22Rv1 (cell line): ENCODE results near the gene CCM2.

Experiments used
- ZFX ChIP-seq: fragments of 450-650 bp; IDR thresholded peaks from 2 replicates; pipeline ENCODE4 v1.6.1; 2017; ENCODE audit warnings: antibody characterized with exemption, borderline replicate concordance
- TF ChIP-seq, protein P1 (sequence below): fragments of 450-650 bp; IDR thresholded peaks from 2 replicates; pipeline ENCODE4 v1.5.1; 2017; ENCODE audit warnings: mild to moderate bottlenecking

DNA sequence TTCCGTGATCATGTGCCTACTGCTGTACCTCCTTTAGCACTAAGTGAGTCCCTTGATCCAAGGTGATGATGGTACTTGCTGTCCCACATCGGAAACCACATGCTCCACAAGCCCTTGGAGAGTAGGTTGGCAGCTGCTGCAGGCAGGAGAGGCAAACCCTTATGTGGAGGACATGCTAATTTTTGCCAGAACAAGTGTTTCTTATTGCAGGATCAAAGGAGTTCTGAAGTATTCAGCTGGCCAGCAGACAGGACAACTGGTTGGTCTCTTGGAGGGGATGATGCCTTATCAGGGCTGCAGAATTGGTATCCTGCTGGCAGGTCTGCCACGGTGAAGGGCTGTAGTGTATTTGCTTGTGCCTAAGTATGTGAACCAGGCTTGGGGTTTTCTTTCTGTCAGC, 52.0 kb downstream of the CCM2 start:
- TF ChIP-seq, protein P1, sequence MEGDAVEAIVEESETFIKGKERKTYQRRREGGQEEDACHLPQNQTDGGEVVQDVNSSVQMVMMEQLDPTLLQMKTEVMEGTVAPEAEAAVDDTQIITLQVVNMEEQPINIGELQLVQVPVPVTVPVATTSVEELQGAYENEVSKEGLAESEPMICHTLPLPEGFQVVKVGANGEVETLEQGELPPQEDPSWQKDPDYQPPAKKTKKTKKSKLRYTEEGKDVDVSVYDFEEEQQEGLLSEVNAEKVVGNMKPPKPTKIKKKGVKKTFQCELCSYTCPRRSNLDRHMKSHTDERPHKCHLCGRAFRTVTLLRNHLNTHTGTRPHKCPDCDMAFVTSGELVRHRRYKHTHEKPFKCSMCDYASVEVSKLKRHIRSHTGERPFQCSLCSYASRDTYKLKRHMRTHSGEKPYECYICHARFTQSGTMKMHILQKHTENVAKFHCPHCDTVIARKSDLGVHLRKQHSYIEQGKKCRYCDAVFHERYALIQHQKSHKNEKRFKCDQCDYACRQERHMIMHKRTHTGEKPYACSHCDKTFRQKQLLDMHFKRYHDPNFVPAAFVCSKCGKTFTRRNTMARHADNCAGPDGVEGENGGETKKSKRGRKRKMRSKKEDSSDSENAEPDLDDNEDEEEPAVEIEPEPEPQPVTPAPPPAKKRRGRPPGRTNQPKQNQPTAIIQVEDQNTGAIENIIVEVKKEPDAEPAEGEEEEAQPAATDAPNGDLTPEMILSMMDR: no peak
- no peak for TF ChIP-seq ZFX
